Activated naive CD8-positive, alpha-beta T cell (primary cell): ENCODE results near the gene PYGO1.
"Not testable (repeated sequence)": the region's sequence is repeated elsewhere in the genome, so short reads cannot be mapped to it uniquely, and the experiment has no call there.

ENCODE experiments used
- H3K27ac Mint-ChIP-seq: one replicate; pipeline ENCODE4 v1.8.0; 2021; ENCODE audit warnings: mixed read lengths
- H3K27me3 Mint-ChIP-seq: one replicate; pipeline ENCODE4 v1.8.0; 2021; ENCODE audit warnings: mixed read lengths
- H3K36me3 Mint-ChIP-seq: one replicate; pipeline ENCODE4 v1.8.0; 2021; ENCODE audit warnings: mixed read lengths
- H3K4me1 Mint-ChIP-seq: one replicate; pipeline ENCODE4 v1.8.0; 2021; ENCODE audit warnings: low read depth, mixed read lengths
- H3K4me3 Mint-ChIP-seq: one replicate; pipeline ENCODE4 v1.8.0; 2021; ENCODE audit warnings: mild to moderate bottlenecking, mixed read lengths
- H3K9me3 Mint-ChIP-seq: one replicate; pipeline ENCODE4 v1.8.0; 2021; ENCODE audit warnings: low read depth, mixed read lengths

PYGO1 gene

GRCh38 chr15:55532944-55533343, 55.2 kb downstream of the PYGO1 start:
- Mint-ChIP-seq H3K4me1 (no peaks in the 10 kb centered on the region), H3K9me3 (no peaks in the 10 kb centered on the region), H3K36me3 (no peaks in the 10 kb centered on the region), H3K27me3 (no peaks in the 10 kb centered on the region), H3K4me3 (no peak overlapping the region), H3K27ac (no peak overlapping the region)

GRCh38 chr15:55530861-55531313, 57.3 kb downstream of the PYGO1 start:
- H3K9me3 Mint-ChIP-seq = no peaks in the 10 kb centered on the region
- H3K4me1 Mint-ChIP-seq = no peaks in the 10 kb centered on the region
- peaks cover 2% of the 10 kb centered on the region for H3K36me3 Mint-ChIP-seq
- no peak overlapping the region for H3K4me3 Mint-ChIP-seq
- peaks cover 3% of the 10 kb centered on the region for H3K27me3 Mint-ChIP-seq
- no peak overlapping the region for H3K27ac Mint-ChIP-seq

- no peaks in the 10 kb centered on the region for H3K4me1 Mint-ChIP-seq
- H3K4me3 Mint-ChIP-seq = no peak overlapping the region
- peaks cover 11% of the 10 kb centered on the region for H3K27me3 Mint-ChIP-seq
- no peak overlapping the region for H3K27ac Mint-ChIP-seq
- H3K9me3 Mint-ChIP-seq = no peaks in the 10 kb centered on the region
- H3K36me3 Mint-ChIP-seq = peaks cover 5% of the 10 kb centered on the region
Observed at GRCh38 chr15:55528812-55529211, 59.3 kb downstream of the PYGO1 start.

- H3K9me3 Mint-ChIP-seq = no peaks in the 10 kb centered on the region
- H3K36me3 Mint-ChIP-seq = peaks cover 5% of the 10 kb centered on the region
- no peaks in the 10 kb centered on the region for H3K4me1 Mint-ChIP-seq
- no peak overlapping the region for H3K4me3 Mint-ChIP-seq
- no peak overlapping the region for H3K27ac Mint-ChIP-seq
- peaks cover 17% of the 10 kb centered on the region for H3K27me3 Mint-ChIP-seq
Observed at GRCh38 chr15:55527150-55527549, 61.0 kb downstream of the PYGO1 start.

- Mint-ChIP-seq H3K4me3 (no peak overlapping the region), H3K36me3 (peaks cover 5% of the 10 kb centered on the region), H3K9me3 (no peaks in the 10 kb centered on the region), H3K4me1 (no peaks in the 10 kb centered on the region), H3K27me3 (peaks cover 17% of the 10 kb centered on the region), H3K27ac (no peak overlapping the region)
Observed at GRCh38 chr15:55526559-55527036, 61.5 kb downstream of the PYGO1 start.

- Mint-ChIP-seq H3K36me3 (peaks cover 5% of the 10 kb centered on the region), H3K27me3 (peaks cover 17% of the 10 kb centered on the region), H3K4me1 (no peaks in the 10 kb centered on the region), H3K9me3 (no peaks in the 10 kb centered on the region), H3K4me3 (no peak overlapping the region), H3K27ac (no peak overlapping the region)
Observed at GRCh38 chr15:55522742-55523450, 65.2 kb downstream of the PYGO1 start.

- Mint-ChIP-seq H3K36me3 (no peaks in the 10 kb centered on the region), H3K4me3 (no peak overlapping the region), H3K9me3 (no peaks in the 10 kb centered on the region), H3K27ac (no peak overlapping the region), H3K27me3 (peaks cover 4% of the 10 kb centered on the region), H3K4me1 (no peaks in the 10 kb centered on the region)
Observed at GRCh38 chr15:55518641-55519040, 69.5 kb downstream of the PYGO1 start.

- Mint-ChIP-seq H3K4me3 (no peak overlapping the region), H3K27ac (no peak overlapping the region), H3K27me3 (no peaks in the 10 kb centered on the region), H3K4me1 (no peaks in the 10 kb centered on the region), H3K9me3 (no peaks in the 10 kb centered on the region), H3K36me3 (no peaks in the 10 kb centered on the region)
Observed at GRCh38 chr15:55518009-55518408, 70.1 kb downstream of the PYGO1 start.

- H3K27me3 Mint-ChIP-seq = no peaks in the 10 kb centered on the region
- no peaks in the 10 kb centered on the region for H3K36me3 Mint-ChIP-seq
- H3K4me1 Mint-ChIP-seq = no peaks in the 10 kb centered on the region
- no peak overlapping the region for H3K27ac Mint-ChIP-seq
- H3K9me3 Mint-ChIP-seq = no peaks in the 10 kb centered on the region
- H3K4me3 Mint-ChIP-seq = no peak overlapping the region
Observed at GRCh38 chr15:55515991-55516776, 72.0 kb downstream of the PYGO1 start.

GRCh38 chr15:55515491-55515890, 72.7 kb downstream of the PYGO1 start:
- no peak overlapping the region for H3K4me3 Mint-ChIP-seq
- H3K36me3 Mint-ChIP-seq = no peaks in the 10 kb centered on the region
- no peaks in the 10 kb centered on the region for H3K9me3 Mint-ChIP-seq
- no peak overlapping the region for H3K27ac Mint-ChIP-seq
- no peaks in the 10 kb centered on the region for H3K27me3 Mint-ChIP-seq
- no peaks in the 10 kb centered on the region for H3K4me1 Mint-ChIP-seq

- no peak overlapping the region for H3K4me3 Mint-ChIP-seq
- no peaks in the 10 kb centered on the region for H3K27me3 Mint-ChIP-seq
- H3K9me3 Mint-ChIP-seq = no peaks in the 10 kb centered on the region
- no peaks in the 10 kb centered on the region for H3K4me1 Mint-ChIP-seq
- no peak overlapping the region for H3K27ac Mint-ChIP-seq
- no peaks in the 10 kb centered on the region for H3K36me3 Mint-ChIP-seq
Observed at GRCh38 chr15:55514414-55514850, 73.7 kb downstream of the PYGO1 start.

GRCh38 chr15:55513621-55514413, 74.3 kb downstream of the PYGO1 start:
- not testable (repeated sequence) for H3K36me3 Mint-ChIP-seq, H3K27ac Mint-ChIP-seq, H3K27me3 Mint-ChIP-seq, H3K9me3 Mint-ChIP-seq, H3K4me1 Mint-ChIP-seq, H3K4me3 Mint-ChIP-seq

GRCh38 chr15:55513152-55513551, 75.0 kb downstream of the PYGO1 start:
- Mint-ChIP-seq H3K4me3 (no peak overlapping the region), H3K4me1 (no peaks in the 10 kb centered on the region), H3K9me3 (no peaks in the 10 kb centered on the region), H3K36me3 (no peaks in the 10 kb centered on the region), H3K27ac (no peak overlapping the region), H3K27me3 (no peaks in the 10 kb centered on the region)

- H3K9me3 Mint-ChIP-seq = no peaks in the 10 kb centered on the region
- no peak overlapping the region for H3K4me3 Mint-ChIP-seq
- no peaks in the 10 kb centered on the region for H3K4me1 Mint-ChIP-seq
- no peaks in the 10 kb centered on the region for H3K36me3 Mint-ChIP-seq
- no peak overlapping the region for H3K27ac Mint-ChIP-seq
- H3K27me3 Mint-ChIP-seq = peaks cover 4% of the 10 kb centered on the region
Observed at GRCh38 chr15:55507567-55507966, 80.6 kb downstream of the PYGO1 start.

- not testable (repeated sequence) for H3K9me3 Mint-ChIP-seq, H3K27ac Mint-ChIP-seq, H3K4me3 Mint-ChIP-seq, H3K36me3 Mint-ChIP-seq, H3K27me3 Mint-ChIP-seq, H3K4me1 Mint-ChIP-seq
Observed at GRCh38 chr15:55505407-55505806, 82.7 kb downstream of the PYGO1 start.
